ENCODE measurements around the gene PKHD1.
"Not testable (repeated sequence)": the region's sequence is repeated elsewhere in the genome, so short reads cannot be mapped to it uniquely, and the experiment has no call there.

The PKHD1 gene

DNA sequence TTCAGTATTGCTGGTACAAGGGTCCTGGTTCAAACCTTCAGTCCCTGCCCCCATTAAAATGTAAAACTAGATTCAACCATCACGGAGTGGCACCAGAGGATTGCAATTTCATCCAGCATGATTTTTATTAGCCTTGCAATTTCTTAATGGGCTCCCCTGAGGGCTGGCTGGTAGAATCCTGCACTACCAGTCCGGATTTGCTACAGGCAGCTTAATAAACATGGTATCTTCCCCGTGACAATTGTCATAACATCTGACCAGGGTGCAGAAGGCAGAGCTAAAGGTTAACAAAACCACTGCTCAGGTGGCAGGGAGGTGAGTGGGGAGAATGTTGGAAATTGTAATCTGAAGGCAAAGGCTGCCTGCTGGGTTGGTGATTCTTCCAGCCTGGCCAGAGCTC lies 94.5 kb downstream of the PKHD1 start:
- DNase-seq (ENCODE audit: low read depth in 4 of 4, low spot score in 1 of 4) = no peak

DNA sequence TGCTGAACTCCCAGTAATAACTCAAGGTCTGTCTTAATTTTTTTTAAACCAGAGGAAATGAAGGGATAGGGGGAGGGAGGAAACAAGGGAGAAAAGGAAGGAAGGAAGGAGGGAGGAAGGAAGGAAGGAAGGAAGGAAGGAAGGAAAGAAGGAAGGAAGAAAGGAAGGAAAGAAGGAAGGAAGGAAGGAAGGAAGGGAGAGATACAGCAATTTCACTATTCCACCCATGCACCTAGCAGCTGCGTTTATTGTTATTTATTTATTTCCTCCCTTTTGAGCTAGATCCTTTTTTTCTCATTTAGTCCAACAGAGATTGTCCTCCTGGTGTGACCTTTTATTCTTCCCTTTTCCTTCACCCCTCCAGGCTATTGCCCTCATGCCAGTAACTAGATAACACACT lies 97.6 kb downstream of the PKHD1 start:
- no peak for DNase-seq (ENCODE audit: low read depth in 4 of 4, low spot score in 1 of 4)

DNA sequence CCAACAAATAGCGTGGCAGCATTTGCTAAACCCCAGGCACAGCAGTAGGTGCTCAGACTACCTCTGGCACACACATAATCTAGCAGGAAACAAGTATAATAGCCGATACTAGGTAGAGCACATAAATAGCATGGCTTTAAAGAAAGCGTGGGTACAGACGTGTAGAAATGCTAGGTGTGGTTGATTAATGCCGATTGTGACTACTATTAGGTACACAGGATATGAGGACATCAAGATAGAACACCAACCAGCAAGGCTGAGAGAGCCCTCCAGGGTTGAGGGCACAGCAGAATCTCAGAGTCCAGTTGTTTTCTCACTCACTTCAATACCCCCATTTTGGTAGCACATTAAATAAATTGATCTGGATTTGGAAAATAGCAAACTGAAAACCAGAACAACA lies 100.5 kb downstream of the PKHD1 start:
- DNase-seq (ENCODE audit: low read depth in 4 of 4, low spot score in 1 of 4) = no peak

DNA sequence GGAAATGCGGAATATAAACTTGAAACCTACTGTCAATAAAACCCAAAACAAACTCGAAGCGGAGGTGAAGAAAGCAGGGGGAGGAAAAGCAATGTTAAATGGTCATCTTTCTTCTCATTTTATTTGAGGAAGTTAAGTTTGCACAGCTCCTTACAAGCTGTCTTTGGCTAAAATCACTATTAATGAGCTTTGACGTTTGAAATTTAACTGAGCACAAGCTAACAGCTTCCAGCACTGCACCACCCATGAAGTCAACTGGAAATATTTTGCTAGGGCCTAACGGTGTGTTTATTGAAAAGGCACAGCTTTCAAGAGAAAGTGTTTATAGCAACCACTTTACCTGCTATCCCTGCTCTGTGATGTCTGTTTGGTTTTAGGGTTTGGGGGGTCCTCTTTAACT lies 103.8 kb downstream of the PKHD1 start:
- no peak for DNase-seq (ENCODE audit: low read depth in 4 of 4, low spot score in 1 of 4)

DNA sequence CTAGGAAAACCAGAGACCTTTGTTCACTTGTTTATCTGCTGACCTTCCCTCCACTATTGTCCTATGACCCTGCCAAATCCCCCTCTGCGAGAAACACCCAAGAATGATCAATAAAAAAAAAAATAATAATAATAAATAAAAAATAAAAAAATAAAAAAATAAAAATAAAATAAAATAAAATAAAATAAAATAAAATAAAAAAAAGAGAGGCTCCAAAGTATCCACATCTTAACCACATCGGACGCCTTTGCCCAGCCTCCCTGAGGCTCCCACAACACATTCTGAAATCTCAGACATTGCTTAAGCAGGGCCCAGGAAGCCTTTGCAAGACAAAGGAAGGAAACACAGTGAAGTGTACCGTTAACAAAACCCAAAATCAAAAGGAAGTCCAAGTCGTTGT lies 104.7 kb downstream of the PKHD1 start:
- not testable (repeated sequence) for DNase-seq (ENCODE audit: low read depth in 4 of 4, low spot score in 1 of 4)

DNA sequence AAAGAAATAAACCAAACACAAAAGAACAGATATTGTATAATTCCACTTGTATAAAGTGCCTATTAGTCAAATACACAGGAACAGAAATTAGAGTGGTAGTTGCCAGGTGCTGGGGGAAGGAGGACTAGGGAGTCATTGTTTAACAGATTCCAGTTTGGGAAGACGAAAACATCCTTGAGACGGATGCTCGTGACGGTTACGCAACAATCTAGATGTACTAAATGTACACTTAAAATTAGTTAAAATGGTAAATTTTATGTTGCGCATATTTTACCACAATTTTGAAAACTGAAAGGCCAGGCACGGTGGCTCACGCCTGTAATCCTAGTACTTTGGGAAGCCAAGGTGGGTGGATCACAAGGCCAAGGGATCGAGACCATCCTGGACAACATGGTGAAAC lies 111.0 kb downstream of the PKHD1 start:
- DNase-seq (ENCODE audit: low read depth in 4 of 4, low spot score in 1 of 4) = no peak

DNA sequence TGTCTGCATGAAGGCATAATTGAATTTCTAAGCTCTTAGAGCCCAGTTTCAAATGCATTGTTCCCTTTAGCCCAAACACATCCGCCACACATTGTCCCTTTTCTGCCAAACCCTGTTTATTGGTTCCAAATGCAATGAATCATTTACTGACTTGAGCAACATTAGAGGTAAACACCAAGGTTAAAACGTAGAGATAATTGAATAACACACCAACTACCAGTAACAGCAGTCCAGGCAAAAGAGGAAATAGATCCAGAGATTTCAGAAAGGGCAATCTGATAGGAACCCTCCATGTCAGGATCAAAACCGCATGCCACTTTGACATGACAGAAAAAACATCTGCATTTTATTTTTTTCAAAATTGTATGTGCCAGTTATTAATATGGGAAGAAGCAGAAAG lies 114.8 kb downstream of the PKHD1 start:
- DNase-seq (ENCODE audit: low read depth in 4 of 4, low spot score in 1 of 4) = no peak

DNA sequence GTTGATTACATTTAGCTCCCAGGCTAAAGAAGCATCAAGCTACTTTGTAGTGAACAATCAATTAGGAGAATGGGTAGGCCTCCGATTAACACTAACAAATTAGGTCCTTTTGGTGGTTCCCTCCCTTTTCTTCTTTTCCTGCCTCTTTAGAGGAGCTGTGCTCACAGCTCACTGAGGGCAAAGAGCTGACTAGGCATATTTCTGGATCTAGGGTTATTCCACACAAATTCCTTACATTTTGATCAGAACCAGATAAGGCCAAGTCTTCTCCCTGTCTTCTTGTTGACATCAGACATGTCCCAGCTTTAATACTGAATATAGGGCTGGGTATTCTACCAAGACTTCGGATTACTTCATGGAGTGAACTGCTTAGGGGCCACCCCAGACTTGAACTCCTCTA lies 119.1 kb downstream of the PKHD1 start:
- DNase-seq (ENCODE audit: low read depth in 4 of 4, low spot score in 1 of 4) = no peak

DNA sequence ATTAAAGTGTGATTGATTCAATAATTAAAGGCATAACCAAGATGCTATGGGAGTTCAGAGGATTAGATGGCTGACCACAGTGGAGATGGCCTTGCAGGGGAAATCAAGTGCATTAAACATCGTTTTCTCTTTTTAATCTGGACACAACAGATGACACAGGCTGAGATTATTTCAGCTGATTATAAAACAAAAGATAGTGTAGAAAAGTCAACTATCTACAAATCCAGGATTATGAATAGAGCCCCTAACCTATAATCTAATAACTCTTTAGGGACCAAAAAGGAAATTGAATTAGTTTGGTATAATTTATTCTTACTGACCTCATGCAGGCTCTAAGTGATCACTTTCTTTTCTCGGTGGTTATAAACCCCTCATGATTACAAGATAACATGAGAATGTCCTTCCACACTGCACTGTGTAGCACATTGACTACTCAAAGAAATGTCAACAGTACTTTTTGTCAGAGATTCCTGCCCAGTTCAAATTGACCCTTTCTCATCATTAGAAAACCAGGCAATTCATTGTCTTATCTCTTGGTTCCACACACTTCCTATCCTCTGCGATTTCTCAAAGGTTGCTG lies 122.1 kb downstream of the PKHD1 start:
- DNase-seq (ENCODE audit: low read depth in 4 of 4, low spot score in 1 of 4) = no peak

DNA sequence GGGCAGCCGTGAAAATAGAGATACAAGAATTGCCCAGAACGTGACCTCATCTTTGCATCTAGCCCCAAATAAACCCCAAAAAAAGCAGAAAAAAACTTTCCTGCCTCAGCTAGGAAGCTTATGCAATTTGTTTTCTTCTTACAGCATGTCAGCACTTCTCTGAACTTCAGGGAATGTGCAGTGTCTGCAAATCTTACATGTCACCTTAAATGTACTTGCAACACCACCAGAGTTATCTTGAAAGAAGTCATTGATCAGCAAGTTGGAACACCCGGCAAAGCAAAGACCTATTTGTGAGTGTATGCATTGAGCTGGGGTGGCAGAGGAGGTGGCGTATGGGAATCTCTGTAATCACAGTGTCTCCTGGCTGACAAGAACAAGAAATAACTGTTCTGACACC lies 123.4 kb downstream of the PKHD1 start:
- no peak for DNase-seq (ENCODE audit: low read depth in 4 of 4, low spot score in 1 of 4)

DNA sequence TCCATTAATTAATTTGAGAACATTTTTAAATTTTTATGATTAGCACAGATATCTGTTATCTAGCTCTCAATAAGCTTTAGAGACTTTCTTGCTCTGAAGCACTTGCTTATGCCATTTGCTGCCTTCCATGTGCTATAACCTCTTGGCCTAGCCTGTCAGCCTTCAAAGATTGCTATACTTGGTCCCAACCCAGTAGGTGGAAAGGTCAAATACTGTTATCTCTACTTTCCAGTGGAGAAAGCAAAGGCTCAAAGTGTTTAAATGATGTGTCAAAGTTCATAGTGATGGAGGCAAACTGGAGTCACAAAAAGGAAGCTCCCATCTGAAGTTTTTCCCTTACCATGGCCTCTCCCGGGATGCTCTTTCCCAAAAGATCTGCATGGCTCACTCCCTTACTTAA lies 125.1 kb downstream of the PKHD1 start:
- no peak for DNase-seq (ENCODE audit: low read depth in 4 of 4, low spot score in 1 of 4)

DNA sequence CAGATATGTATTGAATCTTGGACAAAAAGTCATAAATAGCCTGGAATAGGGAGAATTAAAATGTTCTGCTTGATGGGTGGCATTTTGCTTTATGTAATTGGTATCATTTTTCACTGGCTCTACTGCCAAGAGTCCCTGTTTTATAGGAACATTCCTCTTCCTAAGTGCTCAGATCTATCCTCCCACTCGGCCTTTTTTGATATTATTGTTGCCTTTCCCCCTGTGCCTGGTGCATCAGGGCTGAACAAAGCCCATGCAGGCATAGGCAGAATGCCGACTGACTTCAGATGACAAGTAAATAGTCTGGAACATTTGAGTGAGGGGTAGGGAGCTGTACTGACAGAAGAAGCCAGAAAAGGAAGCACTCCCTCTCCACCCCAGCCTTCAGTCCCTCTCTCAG lies 127.0 kb downstream of the PKHD1 start:
- no peak for DNase-seq (ENCODE audit: low read depth in 4 of 4, low spot score in 1 of 4)

DNA sequence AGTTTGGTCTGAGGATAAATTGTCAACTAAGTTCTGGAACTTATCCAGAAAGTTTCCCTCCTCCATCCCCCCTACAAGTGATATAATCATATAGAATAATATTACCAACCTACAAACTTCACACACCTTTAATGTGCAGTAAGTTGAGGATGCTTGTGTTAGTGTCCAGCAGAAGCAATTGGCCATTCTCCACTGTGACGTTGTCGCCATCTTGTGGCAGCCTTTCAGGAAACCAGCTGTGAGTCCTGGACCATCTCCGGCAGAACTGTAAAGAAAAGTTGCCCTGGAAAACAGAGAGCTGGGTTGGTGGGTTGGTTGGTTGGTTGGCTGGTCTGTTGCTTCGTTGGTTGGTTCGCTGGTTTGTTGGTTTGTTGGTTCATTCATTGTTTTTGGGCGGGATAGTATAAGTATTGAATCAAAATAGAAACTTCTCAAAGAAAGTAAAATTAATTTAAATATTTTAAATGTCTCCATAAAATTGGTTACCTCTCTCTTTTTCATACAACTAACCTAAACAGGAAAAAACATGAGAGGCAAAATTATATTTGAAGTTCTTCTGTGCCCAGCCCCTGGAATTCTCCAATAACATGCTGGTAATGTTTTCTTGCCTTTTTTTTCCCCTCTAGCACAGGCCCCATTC lies 127.5 kb downstream of the PKHD1 start:
- DNase-seq (ENCODE audit: low read depth in 4 of 4, low spot score in 1 of 4) = peak in 2 of 4 experiments; percentile 1 to 18

DNA sequence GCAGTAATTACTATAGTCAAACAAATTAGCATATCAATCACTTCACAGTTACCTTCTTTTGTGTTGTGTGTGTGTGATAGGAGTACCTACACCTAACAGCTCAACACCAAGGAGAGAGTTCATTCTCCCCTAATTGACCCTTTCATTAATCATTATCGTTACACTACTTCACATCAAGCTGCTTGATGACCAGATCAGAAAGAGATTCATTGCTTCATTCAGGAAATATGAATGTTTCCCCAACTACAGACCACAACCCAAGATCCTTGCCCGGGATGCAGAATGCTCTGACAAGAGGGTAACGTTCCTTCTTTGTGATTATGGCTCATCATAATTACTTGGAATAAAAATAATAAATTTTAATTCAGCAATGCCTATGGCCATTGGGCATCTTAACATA lies 132.7 kb downstream of the PKHD1 start:
- no peak for DNase-seq (ENCODE audit: low read depth in 4 of 4, low spot score in 1 of 4)

DNA sequence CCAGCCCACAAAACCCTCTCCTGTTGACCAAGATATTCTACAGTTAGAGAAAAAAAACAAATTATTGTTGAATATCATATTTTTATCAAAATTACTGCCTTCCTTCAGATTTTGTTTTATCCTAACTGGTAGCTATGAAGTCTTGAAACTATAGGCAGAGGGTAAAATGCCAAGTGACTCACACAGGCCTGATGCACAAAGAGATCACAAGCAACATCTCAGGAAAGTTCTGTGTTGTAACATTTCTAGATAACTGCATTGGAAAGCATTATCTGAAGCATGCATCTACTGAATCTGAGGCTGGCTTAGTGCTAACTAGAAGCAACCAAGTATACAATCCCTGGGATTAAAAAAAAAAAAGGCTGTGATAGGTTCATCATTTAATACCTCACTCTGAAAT lies 134.2 kb downstream of the PKHD1 start:
- DNase-seq (ENCODE audit: low read depth in 4 of 4, low spot score in 1 of 4) = no peak

DNA sequence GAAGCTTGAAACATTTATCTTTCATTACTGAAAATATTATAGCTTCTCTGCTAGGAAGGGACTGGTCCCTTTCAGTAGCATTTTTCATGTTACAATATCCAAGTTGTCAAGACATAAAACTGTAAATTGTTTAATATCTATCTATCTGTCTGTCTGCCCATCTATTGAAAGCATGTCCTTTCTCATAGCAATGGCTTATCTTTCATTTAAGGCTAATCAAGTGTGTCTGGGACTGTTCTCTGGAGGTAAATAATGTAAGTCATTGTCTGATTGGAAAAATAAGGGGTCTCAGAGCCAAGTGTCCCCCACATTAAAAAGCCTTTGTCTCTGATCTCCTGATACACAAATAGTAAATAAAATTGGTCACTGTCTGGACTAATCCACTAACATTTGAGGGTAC lies 135.5 kb downstream of the PKHD1 start:
- DNase-seq (ENCODE audit: low read depth in 4 of 4, low spot score in 1 of 4) = no peak

DNA sequence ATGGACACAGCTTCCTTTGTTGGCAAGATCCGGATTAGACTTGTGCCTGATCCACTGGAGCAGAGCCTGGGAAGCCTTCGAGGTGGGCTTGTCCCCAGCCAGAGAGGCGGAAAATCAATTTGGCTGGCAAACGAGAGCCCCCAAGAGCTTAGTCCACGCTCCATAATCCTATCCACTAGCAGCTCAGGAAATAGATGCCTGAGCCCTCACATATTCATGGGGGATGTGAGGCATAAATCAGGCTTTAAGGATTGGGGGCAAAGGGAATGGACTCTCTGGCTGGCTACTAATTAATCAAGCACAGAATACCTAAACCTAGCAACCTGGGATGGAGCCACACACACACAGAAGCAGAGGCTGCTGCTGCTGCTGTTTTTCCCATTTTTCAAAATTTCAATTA lies 137.9 kb downstream of the PKHD1 start:
- DNase-seq (ENCODE audit: low read depth in 4 of 4, low spot score in 1 of 4) = no peak

DNA sequence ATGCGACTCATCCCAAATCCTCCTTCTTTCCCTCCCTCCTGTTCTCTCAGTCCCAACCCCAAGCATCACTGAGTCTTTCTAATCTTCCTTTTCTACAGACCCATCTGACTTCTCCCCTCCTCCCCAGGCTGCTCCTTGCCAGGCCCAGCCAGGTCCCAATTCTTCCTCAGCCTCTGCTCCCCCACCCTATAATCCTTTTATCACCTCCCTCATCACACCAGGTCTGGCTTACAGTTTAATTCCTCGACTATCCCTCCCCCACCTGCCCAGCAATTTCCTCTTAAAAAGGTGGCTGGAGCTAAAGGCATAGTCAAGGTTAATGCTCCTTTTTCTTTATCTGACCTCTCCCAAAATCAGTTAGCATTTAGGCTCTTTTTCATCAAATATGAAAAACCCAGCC lies 147.7 kb downstream of the PKHD1 start:
- not testable (repeated sequence) for DNase-seq (ENCODE audit: low read depth in 4 of 4, low spot score in 1 of 4)

DNA sequence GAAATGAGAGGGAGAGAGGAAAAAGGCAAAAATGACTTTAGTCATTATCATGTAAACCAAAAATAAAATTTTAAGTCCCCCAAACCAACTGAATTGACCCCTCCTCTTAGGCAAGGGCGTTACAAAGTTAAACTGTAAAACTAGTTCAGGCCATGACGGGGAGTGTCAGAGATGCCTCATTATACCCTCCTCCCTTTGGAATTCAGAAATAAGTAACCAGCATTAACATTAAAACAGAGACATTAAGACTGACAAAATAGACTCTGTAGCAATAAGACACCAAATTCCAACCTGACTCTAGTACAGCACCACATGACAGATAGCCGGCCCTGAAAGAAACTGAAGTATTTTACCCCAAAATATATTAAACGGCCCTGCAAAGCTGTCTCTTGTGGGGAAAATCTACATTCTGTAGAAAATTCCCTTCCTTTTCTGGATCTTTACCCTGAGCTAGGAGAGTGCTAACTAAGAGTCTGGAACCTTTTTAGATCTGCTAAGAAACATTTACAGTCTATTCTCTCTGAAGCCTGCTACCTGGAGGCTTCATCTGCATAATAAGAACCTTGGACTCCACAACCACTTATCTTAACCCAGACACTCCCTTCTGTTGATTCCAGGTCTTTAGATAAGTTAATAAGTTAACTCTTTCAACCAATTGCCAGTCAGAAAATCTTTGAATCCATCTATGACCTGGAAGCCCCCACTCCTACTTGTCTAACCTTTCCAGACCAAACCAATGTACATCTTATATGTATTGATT lies 150.7 kb downstream of the PKHD1 start:
- DNase-seq (ENCODE audit: low read depth in 4 of 4, low spot score in 1 of 4) = no peak

DNA sequence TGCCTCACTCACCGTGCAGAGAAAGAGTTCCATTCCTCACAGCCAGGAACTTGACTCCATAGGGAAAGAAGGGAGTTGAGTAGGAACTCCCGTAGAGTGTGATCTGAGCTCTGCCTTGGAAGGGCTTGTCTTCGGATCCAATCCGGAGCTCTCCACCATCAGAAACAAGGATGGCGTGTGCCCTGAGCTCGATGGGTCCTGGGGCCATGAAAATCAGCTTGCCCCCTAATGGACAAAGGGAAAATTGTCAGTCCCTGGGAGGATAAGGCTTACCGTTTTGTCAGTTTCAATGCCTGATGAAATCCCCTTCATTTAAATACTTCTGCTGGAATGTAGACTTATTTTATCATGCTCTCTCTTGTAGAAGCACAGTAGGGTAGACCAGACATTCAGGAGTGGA lies 153.3 kb downstream of the PKHD1 start:
- no peak for DNase-seq (ENCODE audit: low read depth in 4 of 4, low spot score in 1 of 4)

DNA sequence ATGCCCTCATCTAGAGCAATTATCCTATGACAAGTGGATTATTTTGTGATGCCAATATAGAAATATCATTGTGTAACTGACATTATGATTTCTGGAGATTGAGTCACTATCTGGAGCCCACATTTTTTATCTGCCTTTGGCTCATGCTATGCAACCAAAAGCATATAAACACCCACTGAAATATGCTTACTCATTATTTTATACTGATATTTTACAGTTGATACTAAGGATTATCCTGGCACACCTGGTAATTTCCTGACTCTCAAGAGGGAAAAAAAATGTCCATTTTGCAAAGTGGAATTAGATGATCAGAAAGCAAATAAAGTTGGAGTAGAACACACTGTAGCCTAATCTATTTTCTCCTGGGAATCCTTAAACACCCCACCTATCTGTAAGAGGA lies 154.5 kb downstream of the PKHD1 start:
- no peak for DNase-seq (ENCODE audit: low read depth in 4 of 4, low spot score in 1 of 4)

DNA sequence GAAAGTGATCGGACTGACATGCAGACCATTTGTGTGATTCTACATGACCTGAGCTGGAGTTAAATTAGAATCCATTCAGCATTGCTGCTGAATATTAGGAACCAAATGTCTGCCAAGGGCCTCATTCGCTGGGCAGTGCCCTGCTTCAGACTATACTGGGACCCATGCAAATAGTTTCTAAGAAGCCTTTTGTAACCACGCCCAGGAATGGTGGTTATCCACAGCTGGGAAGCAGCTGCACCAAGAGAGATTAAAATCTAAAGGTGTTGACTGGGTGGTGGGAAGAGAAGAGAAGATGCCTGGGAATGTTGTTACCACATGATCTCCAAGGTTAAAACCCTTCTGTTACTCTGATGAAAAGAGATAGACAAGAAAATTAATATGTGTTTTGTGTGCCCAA lies 156.8 kb downstream of the PKHD1 start:
- no peak for DNase-seq (ENCODE audit: low read depth in 4 of 4, low spot score in 1 of 4)

Data from stimulated activated CD4-positive, alpha-beta T cell treated with anti-CD3 and anti-CD28 coated beads, Interleukin-1b, Interleukin-23, amount 100 ng/mL, for 24 hours (primary cell).